Stimulated activated CD4-positive, alpha-beta T cell treated with anti-CD3 and anti-CD28 coated beads, Interleukin-1b, Interleukin-23, amount 100 ng/mL, for 24 hours (primary cell): ENCODE results near the gene ANK3.

ENCODE experiments used
- DNase-seq, 4 experiments: peaks; one replicate each; pipeline ENCODE4 v3.0.0-alpha.2; 2020; ENCODE audit warnings: low read depth in 4 of 4, low spot score in 1 of 4

Gene ANK3

DNA sequence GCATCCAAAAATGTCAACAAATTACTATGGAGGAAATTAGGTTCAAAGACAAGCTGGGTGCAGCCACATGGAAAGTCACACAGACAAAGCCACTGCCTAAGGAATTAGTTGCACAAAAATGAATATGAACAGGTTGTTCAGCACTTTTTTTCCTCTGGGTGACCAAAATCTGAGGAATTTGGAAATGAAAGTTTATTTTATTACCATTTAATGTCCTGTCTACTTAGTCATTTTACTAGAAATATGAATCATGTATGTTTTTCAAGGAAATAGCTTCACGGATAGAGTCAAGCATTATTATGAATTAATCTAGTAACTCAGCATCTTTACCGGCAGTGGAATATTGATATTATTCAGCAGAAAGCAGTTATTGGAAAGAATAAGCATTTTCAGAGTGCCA lies 106.3 kb downstream of the ANK3 start:
- DNase-seq: no peak

DNA sequence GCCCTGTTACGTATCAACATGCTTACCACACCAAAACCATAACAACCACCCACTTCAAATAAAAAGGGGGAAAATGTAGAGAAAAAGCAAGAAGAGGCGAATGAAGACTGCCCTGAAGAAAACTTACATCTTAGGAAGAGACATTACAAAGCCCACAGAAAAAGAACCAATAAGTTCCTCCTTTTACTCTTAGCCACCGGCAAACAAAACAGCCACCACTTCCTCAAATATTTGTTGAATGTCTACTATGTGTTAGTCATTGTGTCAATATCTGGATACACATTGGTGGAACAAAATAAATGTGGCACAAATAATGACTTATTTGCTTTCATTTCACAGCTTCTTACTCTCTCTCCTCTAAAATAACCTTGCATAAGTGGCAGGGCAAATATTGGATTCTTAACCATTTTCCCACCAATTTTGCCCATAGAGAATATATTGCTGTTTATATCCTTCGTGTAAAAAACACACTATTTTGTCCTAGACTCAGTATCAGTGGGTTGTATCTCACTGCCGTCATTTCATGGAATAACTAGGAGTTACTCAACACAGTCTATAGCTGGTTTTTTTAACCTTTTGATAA lies 106.8 kb downstream of the ANK3 start:
- no peak for DNase-seq

DNA sequence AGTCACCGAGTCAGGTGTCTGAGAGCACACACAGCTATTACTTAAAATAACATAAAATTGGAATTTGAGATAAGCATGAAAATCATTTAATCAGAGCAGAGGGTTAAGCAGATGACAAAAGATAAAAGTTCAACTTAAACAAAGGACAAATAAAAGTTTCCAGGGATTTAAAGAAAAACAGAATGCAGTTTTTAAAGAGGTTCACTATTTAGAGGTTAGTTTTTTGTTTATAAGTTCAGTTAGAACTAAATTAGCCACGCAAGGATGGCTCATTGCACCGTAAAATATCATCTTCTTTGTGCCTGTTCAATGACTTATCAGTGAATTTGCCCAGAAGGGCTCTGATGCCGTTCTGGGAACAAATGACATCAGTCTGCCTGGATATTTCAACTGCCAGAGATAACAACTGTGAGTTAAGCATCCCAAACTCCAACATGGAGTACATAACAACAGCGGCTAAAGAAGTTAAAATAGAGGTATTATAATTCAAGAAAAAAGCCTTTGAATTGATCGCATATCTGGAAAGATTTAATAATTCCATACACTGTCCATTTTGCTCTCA lies 107.8 kb downstream of the ANK3 start:
- no peak for DNase-seq

DNA sequence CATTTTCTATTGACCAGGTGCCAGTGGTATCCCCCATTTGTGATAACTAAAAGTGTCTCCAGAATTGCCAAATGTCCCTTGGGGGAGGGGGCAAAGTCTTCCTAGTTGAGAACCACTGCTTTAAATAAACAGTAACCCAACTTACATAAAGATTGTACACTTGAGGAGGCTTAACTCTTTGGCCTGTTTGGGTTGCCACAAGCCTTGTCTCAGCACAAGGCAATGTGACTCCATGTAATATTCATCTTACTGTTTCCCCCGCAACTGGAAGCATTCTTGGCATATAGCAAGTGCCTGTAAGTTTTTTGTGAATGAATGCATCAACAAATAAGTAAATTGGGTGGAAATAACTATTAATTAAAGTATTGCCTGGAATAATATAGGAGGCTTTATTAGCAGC lies 108.3 kb downstream of the ANK3 start:
- DNase-seq: no peak

DNA sequence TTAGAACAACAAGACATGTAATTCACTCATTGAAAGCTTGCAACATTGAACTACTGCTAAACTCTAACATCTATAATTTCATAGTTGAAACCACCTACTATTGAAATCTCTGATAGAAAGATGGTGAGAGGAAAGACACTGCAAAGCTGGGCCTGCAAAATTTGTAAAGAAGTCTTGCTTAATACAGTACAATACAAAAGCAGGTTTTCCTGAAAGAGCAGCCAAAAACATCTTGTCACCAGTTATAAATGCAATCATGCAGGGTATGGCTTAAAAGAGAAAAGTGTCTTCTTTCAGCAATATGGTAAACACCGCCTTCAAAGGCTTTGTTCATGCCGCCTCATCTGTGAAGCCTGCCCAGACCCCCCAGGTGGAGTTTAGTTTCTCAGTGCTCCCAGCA lies 109.2 kb downstream of the ANK3 start:
- DNase-seq: no peak

DNA sequence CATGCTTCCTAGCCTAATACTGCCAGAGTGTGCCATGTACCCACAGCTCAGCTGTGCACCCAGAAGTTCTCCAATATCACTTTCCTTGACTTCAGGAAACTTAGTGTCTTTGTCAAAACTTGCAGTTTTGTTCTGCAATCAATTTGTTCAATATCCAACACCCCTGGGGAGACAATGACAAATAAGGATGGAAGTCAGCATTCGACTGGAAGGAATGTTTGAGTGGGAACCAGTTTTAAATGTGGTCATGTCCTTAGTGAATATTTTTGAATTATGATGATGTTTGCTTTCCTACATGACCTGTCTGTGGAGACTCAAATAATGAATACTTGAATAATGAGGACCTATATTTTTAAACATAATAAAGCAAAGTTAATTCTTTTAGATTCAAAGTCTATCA lies 112.0 kb downstream of the ANK3 start:
- DNase-seq: no peak

DNA sequence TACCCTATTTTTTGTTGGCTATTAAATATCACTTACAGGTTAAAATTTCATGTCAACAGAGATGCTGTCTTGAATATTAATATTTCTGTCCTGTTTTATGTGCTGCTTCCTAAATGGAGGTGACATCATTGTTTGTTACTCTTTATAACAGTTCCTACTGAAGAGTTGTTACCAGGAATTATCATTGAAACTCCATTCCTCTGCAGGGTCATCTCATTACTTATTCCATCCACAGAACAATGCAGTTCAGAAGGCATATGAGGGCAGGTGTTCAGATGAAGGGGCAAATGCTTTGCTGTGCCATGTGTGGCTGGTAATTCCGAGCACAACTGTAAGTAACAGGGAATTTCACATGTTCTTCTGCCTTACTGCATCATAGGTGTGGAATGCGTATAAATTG lies 113.4 kb downstream of the ANK3 start:
- no peak for DNase-seq

DNA sequence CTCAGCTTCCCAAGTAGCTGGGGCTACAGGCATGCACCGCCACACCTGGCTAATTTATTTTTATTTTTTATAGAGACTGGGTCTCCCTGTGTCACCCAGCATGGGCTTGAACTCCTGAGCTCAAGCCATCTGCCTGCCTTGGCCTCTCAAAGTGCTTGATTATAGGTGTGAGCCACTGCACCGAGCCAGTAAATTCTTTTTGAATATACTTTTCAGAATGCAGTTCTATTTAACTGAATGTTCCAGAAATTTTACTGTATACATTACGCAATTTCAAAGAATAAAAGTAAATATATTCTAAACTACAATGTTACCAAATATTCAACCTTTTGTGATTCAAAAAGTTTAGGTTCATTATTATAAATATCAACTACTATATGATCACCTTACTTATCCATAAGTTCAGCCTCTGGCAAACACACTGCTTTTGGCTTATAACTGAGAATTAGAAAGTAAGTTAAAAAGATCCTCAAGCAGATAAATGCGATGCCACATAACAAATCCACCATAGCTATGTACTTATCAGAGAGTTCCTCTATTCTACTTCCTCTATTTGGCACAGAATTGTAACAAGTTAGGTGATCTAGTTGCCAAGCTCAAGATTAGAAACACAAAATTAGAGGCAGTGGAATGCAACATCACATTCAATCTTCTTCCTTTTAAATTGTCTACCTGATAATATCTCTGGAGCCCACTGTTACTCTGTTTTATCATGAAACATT lies 118.2 kb downstream of the ANK3 start:
- no peak for DNase-seq

DNA sequence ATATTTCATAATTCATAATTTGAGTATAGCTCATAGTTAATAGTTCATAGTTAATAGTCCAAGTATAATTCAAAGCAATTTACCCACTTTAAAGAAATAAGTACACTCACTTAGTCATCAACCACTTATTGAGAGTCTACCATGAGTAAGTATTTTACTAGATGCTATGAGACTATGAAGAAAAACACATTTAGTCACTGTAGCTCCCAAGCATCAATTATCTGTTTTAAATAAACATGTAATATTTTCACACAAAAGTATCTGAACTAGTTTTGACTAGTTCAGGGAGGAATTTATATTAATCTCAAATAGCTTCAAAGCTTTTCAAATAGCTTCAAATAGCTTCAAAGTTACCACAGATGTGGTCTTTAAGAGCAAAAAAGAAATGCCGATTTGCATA lies 119.2 kb downstream of the ANK3 start:
- no peak for DNase-seq

DNA sequence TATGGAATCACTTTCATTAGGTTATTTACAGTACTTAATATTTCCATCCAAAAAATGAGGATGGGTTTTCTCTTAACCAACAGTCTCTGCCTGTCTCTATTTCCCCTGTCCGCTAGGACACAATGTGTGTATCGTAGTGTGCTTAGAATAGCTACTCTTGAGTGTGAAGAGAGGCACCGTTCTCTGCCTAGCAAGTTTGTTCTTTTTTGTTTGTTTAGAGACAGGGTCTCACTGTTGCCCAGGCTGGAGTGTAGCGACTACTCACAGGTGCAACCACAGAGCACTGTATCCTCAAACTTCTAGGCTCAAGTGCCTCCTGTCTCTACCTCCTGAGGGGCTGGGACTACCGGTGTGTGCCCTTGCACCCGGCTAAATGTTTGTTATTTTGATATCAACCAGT lies 121.9 kb downstream of the ANK3 start:
- no peak for DNase-seq

DNA sequence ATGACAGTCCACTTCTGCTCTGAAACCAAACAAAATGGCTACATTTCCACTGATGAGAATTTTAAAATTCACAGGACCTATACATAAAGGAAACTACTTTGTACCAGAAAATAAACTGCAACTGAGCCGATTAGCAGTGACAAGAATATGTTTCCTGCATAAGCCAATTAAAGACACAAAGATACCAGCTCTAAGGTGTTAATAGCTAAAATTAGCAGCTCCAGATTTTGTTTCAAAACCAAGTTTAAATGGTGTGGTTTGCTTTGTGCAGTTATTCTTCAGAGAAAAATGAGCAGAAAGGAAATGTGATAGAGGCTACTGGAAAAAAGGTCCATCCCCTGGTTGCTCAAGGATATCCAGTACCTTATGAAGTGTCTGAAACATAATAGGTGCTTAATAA lies 123.2 kb downstream of the ANK3 start:
- DNase-seq: no peak

DNA sequence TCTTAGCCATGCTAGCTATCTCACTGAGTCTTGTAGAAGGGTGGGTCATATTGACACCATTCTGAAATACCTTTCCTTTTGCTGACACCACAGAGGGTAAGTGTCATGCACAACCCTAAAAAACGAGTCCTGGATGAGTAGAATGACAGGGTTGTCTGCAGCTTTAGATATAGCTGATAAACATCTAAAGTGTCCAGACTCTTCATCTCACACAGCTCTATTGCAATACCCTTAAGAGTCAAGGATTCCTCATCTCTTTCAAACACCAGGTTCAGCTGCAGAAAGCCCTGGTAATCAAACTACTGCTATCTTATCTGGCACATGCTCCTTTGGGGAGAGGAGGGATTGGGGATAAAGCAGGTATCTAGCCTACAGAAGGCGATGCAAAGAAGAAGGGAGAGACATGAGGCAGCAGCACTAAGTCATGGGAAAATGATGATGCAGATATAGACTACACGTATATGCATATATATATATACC lies 127.0 kb downstream of the ANK3 start:
- no peak for DNase-seq

DNA sequence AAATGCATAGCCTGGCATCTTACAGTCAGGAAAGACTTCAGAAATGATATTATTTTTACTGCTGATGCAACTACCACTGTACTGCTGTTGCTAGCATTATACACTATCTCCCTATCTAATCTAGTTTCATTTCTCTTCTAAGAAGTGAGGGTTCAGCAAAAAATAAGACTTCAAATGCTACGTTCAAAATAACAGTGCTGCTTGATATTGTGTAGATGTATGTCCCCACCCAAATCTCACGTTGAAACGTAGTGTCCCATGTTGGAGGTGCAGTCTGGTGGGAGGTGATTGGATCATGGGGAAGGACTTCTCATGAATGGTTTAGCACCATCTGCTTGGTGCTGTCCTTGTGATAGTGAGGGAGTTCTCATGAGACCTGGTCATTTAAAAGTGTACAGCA lies 129.4 kb downstream of the ANK3 start:
- DNase-seq: no peak

DNA sequence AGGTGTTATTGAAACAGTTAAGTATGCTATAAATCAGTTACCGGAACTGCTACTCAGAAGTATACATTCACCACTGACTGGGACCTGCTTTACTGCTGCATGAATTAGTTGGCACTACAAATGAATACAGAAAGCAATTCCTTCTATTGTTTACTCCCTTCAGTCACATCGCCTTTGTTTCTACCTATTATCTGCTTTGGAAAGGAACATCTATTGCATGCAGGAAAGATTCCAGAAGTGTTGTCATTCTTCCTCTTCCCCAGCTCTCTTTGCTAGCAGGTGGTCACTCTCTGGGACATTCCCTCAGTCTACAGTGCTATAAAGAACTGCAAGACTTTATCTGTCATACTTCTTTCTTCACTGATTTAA lies 131.3 kb downstream of the ANK3 start:
- DNase-seq: no peak

DNA sequence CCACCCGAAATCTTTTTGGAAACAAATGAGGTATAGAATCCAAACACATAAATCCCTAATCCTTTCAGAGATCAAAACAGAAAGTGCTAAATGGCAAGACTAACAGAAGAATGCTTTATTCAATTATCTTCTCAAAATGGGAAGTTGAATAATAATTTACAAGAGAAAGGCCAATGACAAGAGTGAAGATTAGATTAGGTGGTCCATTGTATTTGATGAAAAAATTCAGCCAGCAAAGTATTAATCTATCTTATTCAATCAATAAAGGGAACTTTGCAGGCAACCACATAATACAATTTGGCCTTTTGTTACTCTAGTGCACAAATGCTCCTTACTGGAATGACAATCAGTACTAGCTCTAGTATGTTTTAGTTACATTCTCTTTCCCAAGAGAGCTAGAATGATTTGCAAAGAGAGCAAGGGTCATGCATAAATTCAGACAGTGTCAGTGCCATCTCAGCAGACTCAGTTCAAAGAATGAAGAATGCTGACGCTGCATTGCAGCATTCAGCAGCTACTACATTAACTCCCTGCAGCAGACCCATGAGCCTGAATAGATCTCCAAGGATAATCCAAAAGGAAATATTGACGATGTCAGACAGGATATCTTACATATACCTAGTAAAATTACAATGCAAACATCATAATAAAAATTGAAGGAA lies 131.8 kb downstream of the ANK3 start:
- DNase-seq: no peak

DNA sequence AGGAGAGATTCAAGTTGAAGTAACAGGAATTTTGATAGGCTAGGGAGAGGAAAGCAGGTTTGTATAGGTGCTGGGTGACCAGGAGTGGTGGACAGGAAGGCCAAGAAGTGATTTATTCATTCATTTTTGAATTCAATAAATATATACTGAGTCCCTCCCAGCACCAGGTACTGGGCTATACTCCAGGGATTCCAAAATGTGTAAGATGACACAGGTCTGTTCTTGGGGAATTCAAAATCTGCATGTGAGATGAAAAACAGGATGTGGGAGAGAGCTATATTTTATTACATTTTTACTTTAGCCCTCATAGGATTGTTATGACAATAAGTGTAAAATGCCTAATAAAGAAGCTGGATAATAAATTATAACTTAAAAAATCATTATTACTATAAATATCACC lies 134.9 kb downstream of the ANK3 start:
- DNase-seq: no peak

DNA sequence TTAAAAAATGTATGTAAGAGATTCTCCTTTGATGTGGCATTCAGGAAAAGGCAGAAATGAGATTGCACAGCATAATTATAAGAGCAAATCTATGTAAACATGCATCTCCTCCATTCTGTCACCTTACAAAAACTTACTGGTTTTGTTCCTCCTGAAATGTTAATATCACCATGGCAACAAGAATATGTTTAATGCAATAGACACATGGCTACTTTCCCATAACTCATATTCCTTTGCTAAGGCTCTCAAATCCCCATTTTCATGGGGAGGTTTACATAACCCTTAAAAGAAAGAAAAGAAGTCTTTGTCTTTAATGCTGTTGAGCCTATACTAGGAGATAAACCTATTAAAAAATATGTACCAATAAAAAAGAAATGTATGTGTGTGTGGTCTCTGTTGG lies 136.2 kb downstream of the ANK3 start:
- DNase-seq: no peak

DNA sequence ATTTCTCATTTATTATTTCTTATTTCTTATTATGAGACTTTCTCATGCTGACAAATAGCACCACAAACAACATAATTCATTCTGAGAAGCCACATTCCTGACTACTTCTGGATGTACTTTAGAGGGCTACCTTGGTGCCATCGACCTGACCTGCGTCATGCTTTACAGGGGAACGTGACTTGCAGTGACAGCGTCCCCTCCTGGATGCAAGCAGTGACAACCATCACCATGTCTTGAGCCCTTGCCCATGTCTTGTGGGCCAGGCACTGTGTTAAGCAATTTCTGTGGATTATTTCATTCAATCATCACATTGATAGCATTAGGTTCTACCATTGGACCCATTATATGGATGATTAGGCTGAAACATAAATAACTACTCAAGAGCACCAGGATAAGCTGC lies 137.0 kb downstream of the ANK3 start:
- DNase-seq: no peak

DNA sequence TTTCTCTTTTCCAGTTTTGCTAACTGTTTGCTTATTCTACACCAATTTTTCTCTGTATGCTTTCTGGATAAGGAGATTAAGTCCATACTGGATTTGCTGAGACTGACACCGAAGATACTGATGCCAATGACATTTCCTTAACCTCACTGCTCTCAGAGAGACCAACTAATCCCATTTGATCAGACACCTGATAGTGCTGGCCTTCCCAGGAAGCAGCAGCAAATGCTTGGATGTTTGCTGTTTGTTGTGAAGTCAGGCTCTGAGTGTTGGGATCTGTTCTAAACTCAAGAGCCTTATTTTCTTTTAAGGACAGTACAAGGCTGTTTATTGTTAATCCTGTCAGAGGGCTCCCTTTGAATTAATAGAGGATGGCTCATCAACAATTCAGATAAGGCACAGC lies 143.3 kb downstream of the ANK3 start:
- DNase-seq: no peak

DNA sequence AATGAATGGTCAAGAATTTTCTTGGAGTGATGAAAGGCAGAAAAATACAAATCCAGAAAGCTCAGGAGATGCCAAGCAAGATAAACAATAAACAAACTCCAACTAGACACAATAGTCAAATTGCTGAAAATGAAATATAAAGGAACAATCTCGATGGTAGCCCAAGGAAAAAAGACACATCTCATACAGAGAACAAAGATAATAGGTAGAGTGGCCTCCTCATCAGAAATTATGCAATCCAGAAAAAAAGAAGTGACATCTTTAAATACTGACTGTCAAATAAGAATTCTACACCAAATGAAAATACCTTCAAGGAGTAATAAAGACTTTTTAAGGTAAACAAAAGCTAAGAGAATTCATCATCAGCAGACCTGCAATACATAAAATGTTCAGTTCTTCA lies 150.4 kb downstream of the ANK3 start:
- no peak for DNase-seq

DNA sequence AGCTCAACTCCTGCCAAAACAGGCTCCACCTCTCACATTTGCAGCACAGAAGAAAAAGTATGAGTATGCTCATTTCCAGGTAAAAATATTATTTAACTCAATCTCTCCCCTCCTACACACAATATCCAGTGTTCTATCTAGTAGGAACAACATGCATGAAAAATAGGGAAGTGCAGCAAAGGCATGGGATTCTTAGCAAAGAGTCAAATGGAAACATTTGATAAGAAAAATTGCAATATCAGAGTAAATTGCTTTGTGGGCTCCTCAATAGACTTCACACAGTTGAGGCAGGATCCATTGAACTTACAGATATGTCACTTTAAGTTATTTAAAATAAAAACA lies 150.9 kb downstream of the ANK3 start:
- DNase-seq: no peak

DNA sequence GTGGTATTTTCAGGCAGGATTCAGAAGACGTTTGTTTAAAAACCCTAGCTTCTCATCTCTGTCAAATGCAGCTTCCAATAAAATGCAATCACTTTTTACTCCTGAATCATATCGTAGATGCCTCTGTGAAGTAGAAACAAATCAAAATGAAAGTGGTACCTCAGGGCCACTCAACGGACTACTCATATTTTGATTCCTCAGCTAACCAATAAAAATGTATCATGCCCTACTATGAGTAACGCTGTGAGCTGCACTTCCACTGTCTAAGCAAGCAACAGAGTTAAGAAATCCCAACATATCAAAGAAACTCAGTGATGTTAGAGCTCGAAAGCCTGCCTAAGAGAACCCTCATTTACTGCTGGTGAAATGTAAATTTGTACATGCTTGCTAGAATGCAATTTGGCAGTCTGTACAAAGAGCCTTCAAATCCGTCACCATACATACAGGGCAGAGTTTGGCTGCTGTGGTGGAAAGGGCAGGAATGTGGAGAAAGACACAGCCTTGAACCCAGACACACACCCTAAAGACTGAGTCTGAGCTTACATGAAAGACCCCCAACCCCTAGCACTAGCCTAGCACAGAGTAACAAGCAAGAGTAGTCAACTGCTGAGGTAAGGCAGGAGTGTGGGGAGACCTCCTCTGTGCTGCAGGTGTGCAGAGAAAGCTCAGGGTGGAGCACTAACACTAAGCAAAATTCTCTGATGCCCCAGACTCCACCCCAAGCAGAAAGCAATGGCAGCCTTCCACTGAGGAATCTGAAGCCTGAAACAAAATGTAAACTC lies 151.5 kb downstream of the ANK3 start:
- DNase-seq: no peak
